ENCODE data around the gene DMWD.
"Not testable (repeated sequence)": the region's sequence is repeated elsewhere in the genome, so short reads cannot be mapped to it uniquely, and the experiment has no call there.

The DMWD gene

DNA sequence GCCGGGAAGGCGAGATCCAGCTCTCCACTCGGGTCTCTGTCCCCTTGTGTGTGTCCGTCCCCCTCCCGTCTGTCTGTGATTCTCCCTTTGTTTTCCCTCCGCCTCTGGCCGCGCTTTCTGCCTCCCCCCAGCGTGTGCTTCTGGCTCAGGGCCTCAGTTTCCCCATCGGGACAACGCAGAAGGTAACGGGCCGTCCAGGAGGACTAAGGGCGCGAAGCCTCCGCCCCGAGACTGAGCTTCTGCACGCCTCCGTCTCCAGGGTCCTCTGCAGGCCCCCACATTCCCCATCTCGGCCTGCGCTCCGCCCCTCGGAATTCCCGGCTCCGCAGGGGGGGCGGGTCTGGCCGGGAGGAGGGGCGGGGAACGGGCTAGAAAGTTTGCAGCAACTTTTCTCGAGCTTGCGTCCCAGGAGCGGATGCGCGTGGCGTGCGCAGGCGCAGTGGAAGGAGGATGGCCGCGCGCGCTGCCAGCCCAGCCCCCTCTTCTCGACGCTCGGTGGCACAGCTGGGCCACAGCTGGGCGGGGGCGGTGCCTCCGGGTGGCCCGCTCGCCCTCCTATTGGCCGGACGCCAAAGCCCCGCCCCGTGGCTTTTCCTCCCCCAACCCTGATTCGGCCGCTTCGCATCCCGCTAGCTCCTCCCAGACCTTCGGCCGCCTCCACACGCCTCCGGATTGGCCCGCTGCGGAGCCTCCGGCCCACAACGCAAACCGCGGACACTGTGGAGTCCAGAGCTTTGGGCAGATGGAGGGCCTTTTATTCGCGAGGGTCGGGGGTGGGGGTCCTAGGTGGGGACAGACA lies 23.5 kb downstream of the DMWD start, which contains the start of gene SIX5:
Gene SIX5 (minus strand): TSS at position 269 of the 799 bp plus-strand sequence. CDS start 408 bp downstream, outside the sequence.
- peak; percentile 98 for DNase-seq

DNA sequence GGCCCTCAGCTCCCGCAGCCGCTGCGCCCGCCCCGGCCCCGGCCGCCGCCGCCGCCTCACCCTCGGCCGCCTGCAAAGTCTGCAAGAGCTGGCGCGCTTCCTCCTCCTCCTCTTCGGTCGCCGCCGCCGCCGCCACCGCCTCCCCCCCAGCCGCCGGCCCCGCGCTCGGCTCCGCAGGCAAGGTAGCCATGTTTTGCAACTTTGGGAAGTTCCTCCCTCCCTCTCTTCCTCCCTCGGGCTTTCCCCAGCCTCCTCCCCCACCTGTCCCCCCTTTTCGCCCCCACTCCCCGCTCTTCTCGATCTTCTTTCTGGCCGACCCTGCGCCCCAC lies 24.0 kb downstream of the DMWD start:
- DNase-seq = peak; percentile 25

DNA sequence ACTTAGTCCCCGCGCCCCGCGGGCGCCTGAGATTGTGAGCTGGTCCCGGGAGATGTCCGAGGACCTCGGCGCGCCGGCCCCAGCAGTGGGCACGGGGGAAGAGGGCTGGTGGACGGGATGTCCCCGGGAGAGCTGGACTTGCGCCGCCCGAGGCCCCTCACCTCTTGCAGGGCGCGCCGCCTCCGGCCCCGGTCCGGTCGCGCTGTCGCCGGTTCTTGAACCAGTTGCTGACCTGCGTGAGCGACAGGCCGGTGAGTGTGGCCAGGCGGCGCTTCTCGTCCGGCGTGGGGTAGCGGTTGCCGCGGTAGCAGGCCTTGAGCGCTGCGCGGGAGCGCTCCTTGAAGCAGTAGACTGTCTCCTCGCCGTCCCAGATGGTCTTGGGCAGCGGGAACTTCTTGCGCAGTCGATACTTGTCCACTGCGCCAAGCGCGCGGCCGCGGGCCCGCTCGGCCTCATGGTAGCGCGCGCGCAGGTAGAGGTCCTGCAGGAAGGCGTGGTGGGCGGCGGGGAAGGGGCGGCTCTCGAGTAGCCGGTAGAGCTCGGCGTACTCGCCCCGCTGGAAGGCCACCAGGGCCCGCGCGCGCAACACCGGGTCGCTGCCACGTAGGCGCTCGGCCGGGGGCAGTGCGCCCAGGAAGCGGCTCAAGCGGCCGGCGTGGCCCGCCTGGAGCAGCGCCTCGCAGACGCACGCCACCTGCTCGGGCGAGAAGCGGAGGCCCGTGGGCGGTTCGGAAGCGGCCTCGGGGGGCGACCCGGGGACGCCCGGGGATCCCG lies 24.6 kb downstream of the DMWD start:
- peak; percentile 25 for DNase-seq

DNA sequence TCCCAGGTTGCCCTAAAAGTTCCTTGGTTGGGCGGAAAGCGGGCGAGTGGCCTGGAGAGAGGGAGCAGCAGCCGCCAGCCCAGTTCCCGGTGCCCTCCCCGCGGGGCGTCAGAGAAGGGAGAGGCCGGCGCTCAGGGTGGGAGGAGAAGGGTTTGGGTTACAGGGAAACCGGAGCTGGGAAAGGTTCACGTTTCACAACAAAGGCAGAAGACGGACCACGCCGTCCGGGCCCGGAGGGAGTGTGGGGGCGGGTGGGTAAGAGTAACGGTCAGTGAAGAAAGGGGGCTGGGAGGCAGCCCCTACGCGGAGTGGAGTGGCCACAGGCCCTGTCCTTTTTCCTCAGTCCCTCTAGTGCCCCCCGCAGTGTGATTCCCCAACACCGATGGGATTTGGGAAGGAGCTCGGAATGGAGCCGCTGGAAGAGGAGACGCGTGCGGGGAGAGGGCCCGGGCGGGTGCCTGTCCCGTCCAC lies 25.2 kb downstream of the DMWD start:
- DNase-seq = peak; percentile 23

DNA sequence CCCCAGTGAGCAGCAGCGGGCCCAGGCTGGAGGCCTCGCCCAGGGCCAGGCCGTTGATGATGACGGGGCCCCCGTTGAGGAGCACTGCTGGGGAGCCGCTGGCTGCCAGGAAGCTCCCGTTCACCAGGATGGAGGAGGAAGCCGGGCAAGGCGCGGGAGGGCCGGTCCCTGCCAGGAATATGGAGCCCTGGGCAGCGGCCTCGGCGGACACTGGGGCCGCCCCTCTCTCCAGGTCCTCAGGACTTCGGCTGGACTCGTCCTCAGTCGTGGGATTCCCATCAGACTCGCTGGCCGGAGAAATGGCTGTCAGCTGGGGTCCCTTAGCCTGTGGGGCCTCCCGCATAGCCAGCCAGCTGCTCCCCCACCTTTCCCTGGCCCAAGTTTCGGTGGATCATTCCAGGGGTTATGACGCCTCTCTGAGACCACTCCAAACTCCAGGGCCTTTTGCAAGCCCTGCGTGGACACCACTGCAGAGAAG lies 25.7 kb downstream of the DMWD start:
- no peak for DNase-seq

DNA sequence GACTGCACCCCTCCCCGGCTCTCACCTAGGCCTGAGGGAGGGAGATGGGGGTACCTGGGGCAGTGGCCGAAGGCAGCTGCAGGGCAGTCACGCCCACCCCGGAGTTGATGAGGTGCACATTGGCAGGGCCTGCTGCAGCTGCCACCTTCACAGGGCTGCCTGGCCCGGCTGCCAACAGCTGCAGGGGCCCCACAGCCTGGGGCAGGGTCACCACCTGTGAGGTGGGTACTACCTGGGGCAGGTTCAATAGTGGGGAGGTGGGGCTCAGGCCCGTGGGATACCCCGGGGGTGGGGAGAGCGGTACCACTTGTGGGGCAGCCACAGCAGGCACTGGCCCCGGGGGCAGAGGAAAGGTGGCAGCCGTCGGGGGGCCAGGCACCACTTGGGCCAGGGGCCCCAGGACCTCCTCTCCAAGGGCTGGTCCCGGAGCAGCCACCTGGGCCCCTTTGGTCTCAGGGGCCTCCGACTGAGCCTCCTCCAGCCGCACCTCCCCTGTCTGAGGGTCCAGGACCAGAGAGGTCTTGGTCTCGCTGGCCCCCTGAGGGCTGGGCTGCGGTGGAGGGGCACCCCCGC lies 26.3 kb downstream of the DMWD start:
- DNase-seq = no peak

DNA sequence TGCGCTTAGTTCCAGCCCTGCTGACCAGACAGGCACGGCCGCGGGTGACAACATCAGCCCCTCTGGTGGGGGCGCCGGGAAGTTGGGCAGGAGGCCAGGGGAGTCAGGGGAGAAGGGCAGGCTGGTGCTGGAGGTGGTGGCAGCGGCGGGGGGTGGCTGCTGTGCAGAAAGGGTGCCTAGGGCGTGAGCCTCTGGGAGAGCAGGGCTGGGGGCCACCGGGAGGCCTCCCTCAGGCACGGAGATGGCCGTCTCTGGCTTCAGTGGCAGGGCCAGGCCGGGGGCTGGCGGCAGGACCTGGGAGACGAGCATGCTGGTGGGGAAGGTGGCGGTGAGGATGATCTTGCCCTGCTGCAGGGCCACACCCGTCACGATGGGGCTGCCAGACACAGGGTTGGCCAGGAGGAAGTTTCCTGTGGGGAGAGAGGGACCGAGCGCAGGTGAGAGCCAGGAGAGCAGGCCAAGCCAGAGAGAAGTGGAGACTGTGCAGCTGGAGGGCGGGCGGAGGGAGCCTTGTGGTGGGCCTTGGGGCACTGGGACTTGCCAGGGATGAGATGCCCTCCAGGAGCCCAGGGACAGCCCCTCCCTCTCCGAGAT lies 26.8 kb downstream of the DMWD start:
- no peak for DNase-seq

DNA sequence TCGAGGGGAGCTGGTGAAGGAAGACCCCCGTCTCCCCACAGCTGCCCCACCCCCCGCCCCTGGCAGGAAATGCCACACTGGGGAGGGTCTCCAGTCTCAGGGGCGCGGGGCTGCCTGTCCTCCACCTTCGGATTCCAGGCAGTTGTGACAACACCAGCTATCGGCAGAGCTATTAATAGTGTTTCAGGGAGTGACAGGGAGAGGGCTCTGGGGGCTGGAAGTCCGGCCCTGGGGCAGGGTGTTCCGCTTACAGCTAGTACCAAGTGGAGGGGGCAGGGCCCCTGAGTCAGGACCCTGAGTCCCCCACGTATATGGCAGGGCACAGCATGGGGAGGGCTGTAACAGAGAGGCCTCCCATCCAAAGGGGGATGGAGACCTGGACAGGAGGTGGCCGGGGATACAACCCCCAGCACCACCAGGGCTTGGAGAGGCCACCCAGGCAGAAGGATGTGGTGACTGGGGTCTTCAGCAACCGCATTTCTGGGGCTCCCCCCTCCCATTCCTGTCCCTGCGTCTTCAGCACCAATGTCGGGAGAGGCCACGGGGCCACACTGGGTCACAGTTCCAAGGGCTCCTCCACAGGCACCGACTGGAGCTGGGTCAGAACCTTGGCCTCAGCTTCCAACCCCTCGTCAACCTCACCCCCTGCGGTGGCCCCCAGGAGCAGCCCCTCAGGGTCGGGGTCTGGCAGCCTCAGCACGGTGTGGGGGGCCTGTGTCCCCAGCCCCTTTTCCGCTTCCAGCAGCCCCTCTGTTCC lies 27.5 kb downstream of the DMWD start:
- DNase-seq = no peak

DNA sequence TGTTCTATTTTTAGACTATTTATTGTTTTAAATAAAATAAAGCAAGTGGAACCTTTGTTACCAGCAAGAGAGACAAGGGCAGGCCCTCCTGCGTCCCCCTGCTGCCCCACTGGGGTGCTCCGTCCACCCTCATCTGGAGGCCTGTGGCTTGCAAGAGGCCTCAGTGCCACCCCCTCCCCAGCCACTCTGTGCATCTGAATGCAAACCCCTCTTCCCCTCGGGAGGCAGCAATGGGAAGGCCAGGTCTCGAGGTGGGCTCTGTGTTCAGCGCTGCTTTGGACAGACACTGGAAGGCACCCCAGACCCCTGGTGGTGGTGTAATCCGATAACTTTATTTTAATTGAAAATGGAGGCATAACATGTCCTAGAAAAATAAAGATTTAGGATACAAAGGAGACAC lies 28.2 kb downstream of the DMWD start:
- DNase-seq = no peak

DNA sequence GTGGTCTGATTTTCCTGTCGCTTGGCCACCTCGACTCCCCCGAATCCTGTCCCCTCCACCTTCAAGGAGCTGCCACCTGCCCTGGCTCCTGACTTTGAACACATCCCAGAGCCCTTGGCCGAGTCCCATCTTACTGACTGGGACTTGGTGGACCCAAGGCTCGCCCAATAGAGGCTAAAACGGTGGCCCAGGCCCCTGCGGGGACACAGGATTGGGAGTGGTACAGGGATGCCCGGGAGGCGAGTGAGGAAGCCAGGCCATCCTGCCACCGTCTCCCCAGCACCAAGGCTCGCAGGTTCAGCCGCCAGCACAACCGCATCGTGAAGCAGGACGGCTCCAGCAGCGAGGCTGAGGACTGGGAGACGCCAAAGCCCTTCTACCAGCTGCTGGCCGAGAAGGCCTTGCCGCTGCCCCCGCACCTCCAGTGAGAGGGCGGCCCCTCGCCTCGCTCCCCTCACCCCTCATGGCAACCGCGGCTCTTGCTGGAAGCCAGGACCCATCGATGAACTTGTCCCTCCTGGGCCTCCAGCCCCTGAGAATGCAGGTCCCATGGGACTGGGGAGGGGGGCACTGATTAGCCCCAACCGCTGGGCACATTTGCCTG lies 28.9 kb downstream of the DMWD start:
- no peak for DNase-seq

DNA sequence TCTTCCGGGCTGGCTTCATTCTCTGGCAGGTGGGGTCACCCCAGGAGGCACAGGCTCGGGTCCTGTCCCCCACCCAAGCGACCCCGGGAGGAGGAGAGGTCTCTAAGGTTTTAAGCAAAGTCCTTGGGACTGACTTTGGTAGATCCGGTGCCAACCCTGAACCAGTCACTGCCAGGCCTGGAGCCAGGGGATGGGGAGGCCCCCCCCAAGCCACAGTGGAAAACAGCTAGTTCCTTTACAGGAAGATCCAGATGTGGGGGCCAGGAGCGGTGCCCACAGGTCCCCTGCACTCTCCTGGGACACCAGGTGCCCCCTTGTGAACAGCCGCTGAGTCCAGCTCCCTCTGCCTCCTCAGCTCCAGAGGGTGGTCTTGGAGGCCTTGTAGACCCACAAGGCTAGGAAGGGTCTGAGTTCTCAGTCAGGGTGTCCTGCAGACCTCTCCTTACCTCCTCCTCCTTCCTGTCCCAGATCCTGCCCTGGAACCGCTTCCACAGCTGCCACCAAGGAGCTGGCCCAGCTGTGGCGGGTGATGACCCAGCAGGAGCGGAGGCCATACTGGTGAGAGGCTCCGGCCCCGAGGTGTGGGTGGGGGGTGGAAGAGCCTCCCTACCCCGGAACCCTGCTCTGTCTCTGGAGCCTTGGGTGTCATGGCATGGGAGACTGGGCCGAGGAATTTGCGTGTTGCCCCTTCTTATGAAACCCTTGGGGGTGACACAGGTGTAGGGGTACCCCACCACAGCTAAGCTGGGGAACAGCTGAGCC lies 29.6 kb downstream of the DMWD start:
- DNase-seq = no peak

DNA sequence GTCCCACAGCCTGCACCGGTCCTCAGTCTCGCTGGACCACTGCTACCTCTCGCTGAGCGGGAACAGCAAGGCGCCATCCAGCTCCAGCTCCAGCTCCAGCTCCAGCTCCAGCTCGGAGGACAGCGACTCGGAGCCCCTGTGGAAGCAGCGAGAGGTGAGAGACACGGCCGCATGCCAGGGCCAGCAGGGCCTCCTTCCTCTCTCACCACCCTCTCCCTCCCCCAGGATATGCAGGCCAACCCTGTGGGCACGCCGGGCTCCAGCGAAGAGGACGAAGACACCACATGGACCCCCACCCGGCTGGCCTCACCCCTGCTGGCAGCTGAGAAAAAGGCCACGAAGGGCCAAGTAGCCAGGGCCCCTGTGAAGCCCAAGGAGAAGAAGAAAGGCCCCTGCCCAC lies 30.9 kb downstream of the DMWD start:
- no peak for DNase-seq

DNA sequence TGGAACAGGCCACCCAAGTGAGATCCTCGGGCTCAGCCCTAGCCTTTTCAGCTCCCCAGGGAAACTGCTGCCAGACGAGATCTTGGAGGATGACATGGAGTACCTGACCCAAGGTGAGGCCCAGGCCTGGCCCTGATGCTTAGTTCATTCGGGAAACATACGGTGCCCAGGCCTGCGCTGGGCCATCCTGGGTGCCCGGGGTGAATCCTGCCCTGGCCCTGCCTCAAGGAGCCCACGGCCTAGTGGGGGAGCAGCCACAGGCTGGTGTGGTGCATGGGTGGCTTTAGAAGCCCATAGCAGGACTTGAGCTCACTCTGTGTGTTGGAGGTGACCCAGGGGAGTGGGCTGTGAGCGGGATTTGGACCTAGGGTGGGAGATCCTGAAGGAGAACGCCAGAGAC lies 33.7 kb downstream of the DMWD start:
- no peak for DNase-seq

DNA sequence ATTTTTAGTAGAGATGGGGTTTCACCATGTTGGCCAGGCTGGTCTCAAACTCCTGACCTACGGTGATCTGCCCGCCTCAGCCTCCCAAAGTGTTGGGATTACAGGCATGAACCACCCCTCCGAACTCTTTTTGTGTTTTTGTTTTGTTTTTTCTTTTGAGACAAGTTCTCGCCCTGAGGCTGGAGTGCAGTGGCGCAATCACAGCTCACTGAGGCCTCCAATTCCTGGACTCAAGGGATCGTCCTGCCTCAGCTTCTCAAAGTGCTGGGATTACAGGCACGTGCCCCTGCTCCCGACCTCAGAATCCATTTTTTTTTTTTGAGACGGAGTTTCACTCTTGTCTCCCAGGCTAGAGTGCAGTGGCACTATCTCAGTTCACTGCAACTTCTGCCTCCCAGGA lies 35.0 kb downstream of the DMWD start:
- DNase-seq = no peak

DNA sequence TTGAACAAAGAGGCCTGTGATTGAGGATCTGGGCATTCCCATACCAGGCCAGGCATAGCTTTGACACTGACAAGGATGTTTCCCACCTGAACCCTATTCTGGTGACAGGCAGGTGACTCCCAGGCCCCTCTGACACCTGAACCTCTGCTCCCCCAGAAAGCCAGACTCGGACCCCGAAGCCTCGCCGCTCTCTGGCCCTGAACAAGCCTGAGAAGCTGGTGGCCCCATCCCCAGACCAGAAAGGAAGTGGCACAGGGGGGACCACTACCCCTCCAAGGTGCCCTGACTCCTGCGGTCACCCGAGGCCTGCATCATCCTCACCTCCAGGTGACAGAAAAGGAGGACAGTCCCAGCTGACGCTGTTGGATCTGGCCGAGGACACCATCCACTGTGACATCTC lies 38.3 kb downstream of the DMWD start:
- DNase-seq = no peak

DNA sequence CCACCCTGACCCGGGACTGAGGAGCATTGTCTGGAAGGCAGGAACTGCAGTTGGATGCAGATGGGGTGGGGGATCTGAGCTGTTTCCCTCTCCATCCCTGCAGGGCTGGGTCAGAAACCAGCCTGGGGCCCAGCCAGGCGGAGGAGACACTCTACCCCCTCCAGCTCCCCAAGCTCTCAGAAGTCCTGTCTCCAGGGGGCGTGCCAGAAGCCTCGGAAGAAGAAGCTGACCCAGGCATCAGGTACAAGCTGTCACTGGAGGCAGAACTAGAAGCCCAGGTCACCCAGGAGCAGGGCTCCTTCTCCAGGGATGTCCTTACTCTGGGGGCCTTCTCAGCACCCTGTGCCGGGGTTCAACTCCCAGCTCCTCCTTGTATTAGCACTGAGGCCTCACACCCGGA lies 39.1 kb downstream of the DMWD start:
- DNase-seq = no peak

DNA sequence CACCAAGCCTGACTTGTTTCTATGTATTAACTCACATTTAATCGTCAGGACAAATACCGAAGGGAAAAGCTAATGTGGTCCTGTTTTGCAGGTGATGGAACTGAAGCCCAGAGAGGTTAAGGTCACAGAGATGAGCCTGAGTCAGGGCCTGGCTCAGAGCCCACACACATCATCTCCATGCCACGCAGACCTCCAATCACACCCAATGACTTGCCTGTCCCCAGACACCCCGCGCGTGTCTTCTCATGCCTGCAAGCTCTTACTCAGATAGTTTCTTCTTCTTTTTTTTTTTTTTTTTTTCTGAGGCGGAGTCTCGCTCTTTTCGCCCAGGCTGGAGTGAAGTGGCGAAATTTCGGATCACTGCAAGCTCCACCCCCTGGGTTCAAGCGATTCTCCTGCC lies 40.0 kb downstream of the DMWD start:
- DNase-seq = no peak

DNA sequence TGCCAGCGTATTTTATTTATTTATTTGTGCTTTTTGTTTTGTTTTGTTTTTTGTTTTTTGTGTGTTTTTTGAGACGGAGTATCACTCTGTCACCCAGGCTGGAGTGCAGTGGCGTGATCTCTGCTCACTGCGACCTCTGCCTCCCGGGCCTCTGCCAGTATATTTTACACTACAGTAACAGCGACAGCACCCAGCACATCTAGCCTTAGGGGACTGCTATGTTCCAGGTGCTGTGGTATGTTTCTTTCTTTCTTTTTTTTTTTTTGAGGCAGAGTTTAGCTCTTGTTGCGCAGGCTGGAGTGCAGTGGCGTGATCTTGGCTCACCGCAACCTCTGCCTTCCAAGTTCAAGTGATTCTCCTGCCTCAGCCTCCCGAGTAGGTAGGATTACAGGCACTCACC lies 41.2 kb downstream of the DMWD start:
- DNase-seq = not testable (repeated sequence)

DNA sequence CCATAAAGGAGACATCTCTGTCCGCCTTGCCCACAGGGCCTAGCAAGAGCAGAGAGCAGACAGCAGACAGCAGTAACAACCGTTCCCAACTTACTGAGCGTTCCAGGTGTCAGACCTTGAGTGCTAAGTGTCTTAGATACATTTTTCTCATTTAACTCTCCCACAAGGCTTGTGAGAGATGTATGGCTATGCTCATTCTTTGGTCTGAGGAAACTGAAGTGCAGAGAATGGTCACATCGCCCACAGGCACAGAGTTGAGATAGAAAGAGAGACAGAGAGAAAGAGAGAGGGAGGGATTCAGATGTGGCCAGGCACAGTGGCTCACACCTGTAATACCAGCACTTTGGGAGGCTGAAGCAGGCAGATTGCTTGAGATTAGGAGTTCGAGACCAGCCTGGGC lies 45.1 kb downstream of the DMWD start:
- DNase-seq = no peak

DNA sequence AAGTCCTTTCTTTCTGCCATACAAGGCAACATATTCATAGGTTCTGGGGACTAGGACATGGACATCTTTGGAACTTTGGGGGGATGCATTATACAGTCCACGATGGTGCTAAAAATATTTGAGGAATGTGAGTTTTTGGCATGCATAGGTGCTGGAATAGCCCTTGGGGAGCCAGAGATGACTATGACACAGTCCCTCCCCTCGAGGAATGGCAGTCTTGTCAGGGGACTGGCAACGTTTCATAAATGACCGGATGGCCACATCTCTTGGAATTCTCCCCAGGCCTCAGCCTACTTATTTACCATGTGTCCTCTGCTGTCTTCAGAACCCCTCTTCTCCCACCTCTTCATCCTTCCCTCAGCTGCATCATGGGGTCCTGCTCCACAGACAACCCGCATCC lies 45.8 kb downstream of the DMWD start:
- DNase-seq = no peak

DNA sequence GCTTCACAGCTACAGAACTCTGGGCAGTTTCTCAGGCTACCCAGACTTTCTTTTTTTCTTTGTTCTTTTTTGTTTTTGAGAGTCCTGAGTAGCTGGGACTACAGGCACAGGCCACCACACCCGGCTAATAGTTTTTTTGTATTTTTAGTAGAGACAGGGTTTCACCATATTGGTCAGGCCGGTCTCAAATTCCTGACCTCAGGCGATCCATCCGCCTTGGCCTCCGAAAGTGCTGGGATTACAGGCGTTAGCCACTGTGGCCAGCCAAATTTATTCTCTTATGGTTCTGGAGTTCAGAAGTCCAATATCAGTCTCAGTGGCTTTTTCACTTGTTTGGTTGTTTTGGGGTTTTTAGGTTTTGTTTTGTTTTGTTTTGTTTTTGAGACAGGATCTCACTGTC lies 47.0 kb downstream of the DMWD start:
- DNase-seq = no peak

All from T1000 (cell line).